Breast epithelium (tissue), 4 donors: ENCODE results near the gene CETP. TPM values are rescaled to one million over a fixed set of nuclear protein-coding genes. Genes with fewer than 3 reads are reported as not detected.

ENCODE experiments used
- DNase-seq, 2 donors: peaks; one replicate each; pipeline ENCODE4 v3.0.0-alpha.2; 2019; ENCODE audit warnings: low spot score in 2 of 2
- H3K27ac ChIP-seq, 2 donors: fragments of 200-600 bp; sonication (generic) in 1 of 2; one replicate each; pipeline ENCODE4 v1.5.1; 2016 to 2019; ENCODE audit warnings: mild to moderate bottlenecking in 1 of 2
- H3K27me3 ChIP-seq, 2 donors: fragments of 200-600 bp; sonication (generic) in 1 of 2; one replicate each; pipeline versions ENCODE4 v1.5.1 to v1.6.0; 2017 to 2019; ENCODE audit warnings: control low read depth in 1 of 2, mild to moderate bottlenecking in 1 of 2
- H3K36me3 ChIP-seq: fragments of 200-600 bp; one replicate; pipeline ENCODE4 v1.5.1; 2019
- H3K4me1 ChIP-seq, 2 donors: fragments of 200-600 bp; sonication (generic); one replicate each; pipeline ENCODE4 v1.5.1; 2016 to 2019; ENCODE audit warnings: control low read depth in 1 of 2
- H3K4me3 ChIP-seq, 3 donors: fragments of 200-600 bp; sonication (generic); 1 replicate in 2 of 3; 2 replicates in 1 of 3; pipeline ENCODE4 v1.5.1; 2016 to 2019; ENCODE audit warnings: mild to moderate bottlenecking in 3 of 3, moderate library complexity in 2 of 3
- H3K9me3 ChIP-seq, 2 donors: fragments of 200-600 bp; sonication (generic) in 1 of 2; one replicate each; pipeline ENCODE4 v1.5.1; 2016 to 2019; ENCODE audit warnings: control low read depth in 1 of 2
- CTCF ChIP-seq, 3 donors: fragments of 450-650 bp; IDR thresholded peaks; one replicate each; pipeline ENCODE4 v1.5.1; 2016 to 2017; ENCODE audit warnings: antibody characterized with exemption in 3 of 3, mild to moderate bottlenecking in 3 of 3, moderate library complexity in 3 of 3
- POLR2A ChIP-seq: fragments of 450-650 bp; IDR thresholded peaks from one replicate; pipeline ENCODE4 v1.6.1; 2016; ENCODE audit warnings: antibody characterized with exemption, mild to moderate bottlenecking, moderate library complexity
- POLR2AphosphoS5 ChIP-seq, 3 donors: sonication (generic); formaldehyde crosslinking; IDR thresholded peaks; one replicate each; pipeline ENCODE4 v1.6.1; 2017; ENCODE audit warnings: antibody characterized with exemption in 3 of 3
- intact Hi-C: fragments of 100-400 bp; cut with DNase I; formaldehyde crosslinking; loops from one replicate; pipeline ENCODE4 v1.15.1; 2023; ENCODE audit warnings: low total_unique reads
- total RNA-seq, 3 donors: library from RNA; depleted of rRNA; stranded (reverse); fragments of >200 nt; gene quantifications; one replicate each; pipeline ENCODE4 v1.1.0, GENCODE V29; 2016

Gene CETP
- total RNA-seq, 3 donors from 2014 or later = 0.44 to 0.80 (median 0.66) TPM

GRCh38 chr16:56977216-56977615 is 15.5 kb downstream of the CETP start:
- Histone ChIP-seq H3K36me3 (no peaks in the 10 kb centered on the region), H3K27me3 (no peaks in the 10 kb centered on the region), H3K27ac (no peak overlapping the region), H3K4me1 (no peaks in the 10 kb centered on the region), H3K4me3 (no peak overlapping the region), H3K9me3 (no peaks in the 10 kb centered on the region)
- intact Hi-C loops = no loop called here
- DNase-seq = no peak
- TF ChIP-seq POLR2A (no peak), POLR2AphosphoS5 (IDR thresholded peaks at IDR 0.05) (no peak), CTCF (IDR thresholded peaks at IDR 0.05) (no peak)

GRCh38 chr16:56977823-56978430 is 16.2 kb downstream of the CETP start:
- Histone ChIP-seq H3K27me3 (no peaks in the 10 kb centered on the region), H3K9me3 (no peaks in the 10 kb centered on the region), H3K36me3 (no peaks in the 10 kb centered on the region), H3K27ac (no peak overlapping the region), H3K4me1 (no peaks in the 10 kb centered on the region), H3K4me3 (no peak overlapping the region)
- TF ChIP-seq POLR2AphosphoS5 (IDR thresholded peaks at IDR 0.05) (no peak), CTCF (IDR thresholded peaks at IDR 0.05) (no peak), POLR2A (no peak)
- intact Hi-C loops = no loop called here
- DNase-seq = no peak

GRCh38 chr16:56980201-56980535 is 18.4 kb downstream of the CETP start:
- Histone ChIP-seq H3K9me3 (no peaks in the 10 kb centered on the region), H3K36me3 (no peaks in the 10 kb centered on the region), H3K27ac (no peak overlapping the region), H3K27me3 (no peaks in the 10 kb centered on the region), H3K4me3 (no peak overlapping the region), H3K4me1 (no peaks in the 10 kb centered on the region)
- DNase-seq = no peak
- intact Hi-C loops = no loop called here
- TF ChIP-seq CTCF (IDR thresholded peaks at IDR 0.05) (no peak), POLR2A (no peak), POLR2AphosphoS5 (IDR thresholded peaks at IDR 0.05) (no peak)

- DNase-seq = no peak
- TF ChIP-seq CTCF (IDR thresholded peaks at IDR 0.05) = no peak
- no peak for TF ChIP-seq POLR2AphosphoS5 (IDR thresholded peaks at IDR 0.05)
- TF ChIP-seq POLR2A = no peak
- intact Hi-C loops = no loop called here
- H3K4me1 ChIP-seq = no peaks in the 10 kb centered on the region
- no peaks in the 10 kb centered on the region for H3K27me3 ChIP-seq
- no peaks in the 10 kb centered on the region for H3K9me3 ChIP-seq
- no peak overlapping the region for H3K4me3 ChIP-seq
- H3K36me3 ChIP-seq = no peaks in the 10 kb centered on the region
- no peak overlapping the region for H3K27ac ChIP-seq
These were observed 19.3 kb downstream of the CETP start for GRCh38 chr16:56980792-56981724.

GRCh38 chr16:56981729-56982271 is 20.1 kb downstream of the CETP start:
- H3K36me3 ChIP-seq = no peaks in the 10 kb centered on the region
- DNase-seq = no peak
- H3K27me3 ChIP-seq = no peaks in the 10 kb centered on the region
- intact Hi-C loops = no loop called here
- H3K27ac ChIP-seq = no peak overlapping the region
- no peak overlapping the region for H3K4me3 ChIP-seq
- TF ChIP-seq POLR2A (no peak), CTCF (IDR thresholded peaks at IDR 0.05) (no peak), POLR2AphosphoS5 (IDR thresholded peaks at IDR 0.05) (no peak)
- no peaks in the 10 kb centered on the region for H3K9me3 ChIP-seq
- H3K4me1 ChIP-seq = no peaks in the 10 kb centered on the region
